Mesodermal cell (in vitro differentiated cells): ENCODE results near the gene SYT2.
"Not testable (repeated sequence)": the region's sequence is repeated elsewhere in the genome, so short reads cannot be mapped to it uniquely, and the experiment has no call there.

Experiments
- H3K27ac ChIP-seq: 2 replicates; pipeline ENCODE4 v1.7.0; 2013; ENCODE audit warnings: mild to moderate bottlenecking, low read depth, low read length, moderate library complexity; ENCODE audit not compliant: severe bottlenecking
- H3K36me3 ChIP-seq: 2 replicates; pipeline ENCODE4 v1.7.1; 2013; ENCODE audit warnings: mild to moderate bottlenecking, low read length, moderate library complexity; ENCODE audit not compliant: control insufficient read depth, insufficient read depth
- H3K4me1 ChIP-seq: one replicate; pipeline ENCODE4 v1.7.1; 2013; ENCODE audit warnings: mild to moderate bottlenecking, low read length; ENCODE audit not compliant: insufficient read depth, control insufficient read depth, poor library complexity, severe bottlenecking
- H3K4me3 ChIP-seq: 2 replicates; pipeline ENCODE4 v1.7.0; 2013; ENCODE audit warnings: low read length, control low read depth, mild to moderate bottlenecking; ENCODE audit not compliant: insufficient read depth, poor library complexity, severe bottlenecking; ENCODE audit errors: extremely low read depth
- H3K9me3 ChIP-seq: 2 replicates; pipeline ENCODE4 v1.7.1; 2013; ENCODE audit warnings: mild to moderate bottlenecking, low read length, moderate library complexity; ENCODE audit not compliant: control insufficient read depth
- WGBS, 2 experiments: methylation state at CpG; one replicate each; pipeline ENCODE4 v1.1.5; 2013; ENCODE audit warnings: missing lambda C conversion rate in 2 of 2; ENCODE audit not compliant: insufficient coverage in 2 of 2; 5-methylcytosine and 5-hydroxymethylcytosine counted together

The SYT2 gene

DNA sequence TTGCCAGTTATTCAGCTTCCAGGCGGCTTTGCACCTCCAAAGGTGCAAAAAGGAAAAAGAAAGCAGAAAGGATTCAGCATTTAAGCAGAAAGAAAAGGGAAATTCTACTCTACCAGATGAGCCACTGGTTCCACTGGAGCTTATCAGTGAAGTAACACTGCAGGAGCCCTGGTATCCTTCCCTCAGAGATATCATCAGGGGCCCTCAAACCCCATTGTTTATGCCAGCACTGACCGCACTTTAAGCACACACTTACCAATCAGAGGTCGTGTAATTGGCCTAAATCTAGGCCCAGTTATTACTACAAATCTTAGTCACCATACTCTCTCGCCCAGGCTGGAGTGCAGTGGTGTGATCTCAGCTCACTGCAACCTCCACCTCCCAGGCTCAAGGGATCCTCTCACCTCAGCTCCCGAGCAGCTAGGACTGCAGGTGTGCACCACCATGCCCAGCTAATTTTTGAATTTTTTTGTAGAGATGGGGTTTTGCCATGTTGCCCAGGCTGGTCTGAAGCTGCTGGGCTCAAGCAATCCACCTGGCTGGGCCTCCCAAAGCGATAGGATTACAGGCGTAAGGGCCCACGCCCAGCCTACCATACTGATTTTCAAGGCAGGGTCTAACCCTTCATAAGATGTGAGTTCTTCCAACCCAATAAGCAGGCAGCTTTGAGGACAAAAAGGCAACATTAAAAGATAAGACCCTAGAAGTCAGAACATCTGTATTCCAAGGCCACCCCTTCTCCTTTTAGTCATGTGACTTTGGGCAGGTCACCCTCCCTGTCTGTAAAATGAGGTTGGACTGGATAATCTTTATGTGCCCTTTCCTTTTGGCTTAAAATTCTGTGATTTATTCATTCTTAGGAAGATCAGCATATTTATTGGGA, 125.3 kb downstream of the SYT2 start:
- H3K9me3 ChIP-seq, result no peaks in the 10 kb centered on the region
- H3K4me1 ChIP-seq, result peaks cover 66% of the 10 kb centered on the region
- H3K4me3 ChIP-seq, result no peak overlapping the region
- H3K27ac ChIP-seq, result peak overlapping the region; percentile 98
- 88 to 92% methylated on average over 5 to 7 of the region's 8 CpGs for WGBS, 2 experiments
- peaks cover 6% of the 10 kb centered on the region for H3K36me3 ChIP-seq

DNA sequence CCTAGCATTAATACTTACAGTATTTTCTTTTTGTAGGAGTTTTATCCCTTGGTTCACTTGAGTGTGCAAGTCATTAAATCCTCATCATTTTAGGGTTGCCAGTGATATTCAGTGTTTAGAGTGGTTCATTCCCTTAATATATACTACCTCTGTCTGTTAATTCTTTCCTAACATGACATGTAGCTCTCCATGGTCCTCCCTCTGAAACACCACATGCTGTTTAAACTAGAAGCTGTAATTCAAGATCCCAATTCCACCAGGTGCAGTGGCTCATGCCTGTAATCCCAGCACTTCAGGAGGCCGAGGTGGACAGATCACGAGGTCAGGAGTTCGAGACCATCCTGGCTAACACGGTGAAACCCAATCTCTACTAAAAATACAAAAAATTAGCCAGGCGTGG, 127.9 kb downstream of the SYT2 start:
- WGBS, 2 experiments, result 91% methylated on average over 3 of the region's 5 CpGs; no CpG with 5 or more reads in 1 of the 2 experiments
- H3K4me3 ChIP-seq, H3K27ac ChIP-seq, H3K36me3 ChIP-seq, H3K9me3 ChIP-seq: not testable (repeated sequence)
- H3K4me1 ChIP-seq, result peaks cover 59% of the 10 kb centered on the region

- H3K4me3 ChIP-seq, result no peak overlapping the region
- peaks cover 7% of the 10 kb centered on the region for H3K36me3 ChIP-seq
- H3K27ac ChIP-seq, result no peak overlapping the region
- peaks cover 59% of the 10 kb centered on the region for H3K4me1 ChIP-seq
- no peaks in the 10 kb centered on the region for H3K9me3 ChIP-seq
- WGBS, 2 experiments, result 100% methylated on average over 1 of the region's 1 CpG; no CpG with 5 or more reads in 1 of the 2 experiments
Observed at GRCh38 chr1:202580619-202581018, 129.6 kb downstream of the SYT2 start.

- H3K27ac ChIP-seq, result no peak overlapping the region
- H3K36me3 ChIP-seq, result peaks cover 10% of the 10 kb centered on the region
- WGBS, 2 experiments, result 100% methylated on average over 1 of the region's 2 CpGs; no CpG with 5 or more reads in 1 of the 2 experiments
- H3K9me3 ChIP-seq, result no peaks in the 10 kb centered on the region
- H3K4me3 ChIP-seq, result no peak overlapping the region
- H3K4me1 ChIP-seq, result peaks cover 56% of the 10 kb centered on the region
Observed at GRCh38 chr1:202579806-202580205, 130.4 kb downstream of the SYT2 start.

DNA sequence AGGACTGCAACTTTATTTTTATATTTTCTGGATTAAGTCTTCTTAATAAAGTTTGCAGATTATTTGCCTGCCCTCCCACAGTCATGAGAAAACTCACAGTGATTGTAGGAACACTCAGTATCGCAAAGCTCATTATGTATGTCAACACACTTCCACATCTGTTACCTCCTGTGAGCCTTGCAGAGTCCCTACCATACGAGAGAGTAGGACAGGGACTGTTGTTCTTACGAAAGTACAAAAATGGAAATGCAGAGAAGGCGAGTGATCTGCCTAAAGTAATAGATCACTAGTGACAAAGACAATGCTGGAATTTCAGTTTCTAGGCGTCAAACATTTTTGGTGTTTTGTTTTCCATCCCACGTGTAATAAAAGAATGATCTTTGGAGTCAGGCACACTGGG, 131.7 kb downstream of the SYT2 start:
- WGBS, 2 experiments, result 71 to 73% methylated on average over 5 to 6 of the region's 6 CpGs
- Histone ChIP-seq H3K9me3 (no peaks in the 10 kb centered on the region), H3K27ac (peak overlapping the region; percentile 32), H3K36me3 (peaks cover 10% of the 10 kb centered on the region), H3K4me1 (peaks cover 50% of the 10 kb centered on the region), H3K4me3 (no peak overlapping the region)

DNA sequence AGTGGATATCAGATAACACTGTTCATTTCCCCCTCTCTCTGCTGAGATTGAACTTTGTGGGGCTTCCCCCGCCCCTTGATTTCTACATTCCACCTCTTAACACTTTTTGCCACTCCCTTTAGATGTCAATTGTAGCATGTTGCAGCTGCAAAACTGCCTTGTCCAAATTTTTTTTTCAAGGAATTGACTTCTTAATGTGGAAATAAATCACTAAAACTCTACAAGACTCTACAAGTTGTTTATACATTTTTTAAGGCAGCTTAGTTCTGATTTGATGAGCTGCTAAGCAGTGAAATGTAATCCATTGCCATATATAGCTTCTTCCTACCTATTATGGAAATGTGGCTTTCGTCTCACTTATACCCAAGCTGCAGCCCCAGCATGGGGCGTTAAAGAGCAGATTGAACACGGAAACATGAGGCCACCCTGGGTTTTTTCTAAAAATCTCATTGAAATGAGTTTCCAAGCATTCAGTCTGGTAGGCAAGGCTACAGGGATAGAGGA, 132.2 kb downstream of the SYT2 start:
- H3K4me3 ChIP-seq, result no peak overlapping the region
- peak overlapping the region; percentile 57 for H3K27ac ChIP-seq
- H3K9me3 ChIP-seq, result no peaks in the 10 kb centered on the region
- peaks cover 10% of the 10 kb centered on the region for H3K36me3 ChIP-seq
- 0 to 24% methylated on average over 2 to 3 of the region's 4 CpGs for WGBS, 2 experiments
- H3K4me1 ChIP-seq, result peaks cover 46% of the 10 kb centered on the region

- H3K36me3 ChIP-seq, result peaks cover 10% of the 10 kb centered on the region
- peaks cover 46% of the 10 kb centered on the region for H3K4me1 ChIP-seq
- peak overlapping the region; percentile 57 for H3K27ac ChIP-seq
- H3K4me3 ChIP-seq, result no peak overlapping the region
- 33 to 80% methylated on average over 1 to 2 of the region's 2 CpGs for WGBS, 2 experiments
- H3K9me3 ChIP-seq, result no peaks in the 10 kb centered on the region
Observed at GRCh38 chr1:202577381-202577780, 132.9 kb downstream of the SYT2 start.

GRCh38 chr1:202576816-202577215, 133.4 kb downstream of the SYT2 start:
- Histone ChIP-seq H3K9me3 (no peaks in the 10 kb centered on the region), H3K36me3 (peaks cover 10% of the 10 kb centered on the region), H3K4me1 (peaks cover 46% of the 10 kb centered on the region), H3K27ac (peak overlapping the region; percentile 8), H3K4me3 (no peak overlapping the region)
- 90 to 100% methylated on average over 1 of the region's 1 CpG for WGBS, 2 experiments

DNA sequence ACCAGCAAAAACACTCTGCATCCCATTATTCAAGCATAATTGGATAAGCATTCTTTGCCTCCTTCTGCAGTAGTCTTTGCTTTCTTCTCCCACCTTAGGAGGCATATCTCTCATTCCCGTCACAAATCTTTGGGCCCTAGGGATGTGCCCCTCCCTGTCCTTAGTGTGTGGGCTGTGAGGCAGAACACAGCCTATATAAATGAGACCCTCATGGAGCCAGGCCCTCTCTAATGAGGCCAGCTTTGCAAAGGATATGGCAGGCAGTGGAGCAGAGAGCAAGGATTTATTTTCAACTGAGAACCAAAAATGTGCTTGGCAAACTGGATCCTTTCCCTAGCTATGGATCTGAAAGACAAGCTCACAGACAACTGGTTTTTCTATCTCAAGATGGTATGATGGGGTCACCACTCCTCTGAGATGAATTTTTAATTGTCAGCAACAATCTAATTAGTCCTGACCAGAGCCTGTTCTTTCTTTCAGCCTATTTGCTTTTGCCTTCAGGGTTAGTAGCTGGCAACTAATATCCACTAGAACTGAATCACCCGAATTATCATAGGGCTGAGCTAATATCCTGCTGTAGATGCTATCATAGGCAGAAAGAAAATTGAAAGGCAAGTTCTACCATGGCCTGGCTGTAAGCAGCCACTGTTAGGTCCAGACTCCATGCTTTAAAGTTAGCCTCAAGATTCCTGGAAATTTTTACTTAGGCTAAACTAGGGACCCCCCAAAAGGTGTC, 134.2 kb downstream of the SYT2 start:
- Histone ChIP-seq H3K4me1 (peaks cover 46% of the 10 kb centered on the region), H3K9me3 (no peaks in the 10 kb centered on the region), H3K36me3 (peaks cover 10% of the 10 kb centered on the region), H3K27ac (peak overlapping the region; percentile 51), H3K4me3 (no peak overlapping the region)
- 40 to 100% methylated on average over 1 of the region's 2 CpGs for WGBS, 2 experiments

GRCh38 chr1:202572867-202573266, 137.4 kb downstream of the SYT2 start:
- WGBS, 2 experiments, result 78 to 90% methylated on average over 1 of the region's 1 CpG
- Histone ChIP-seq H3K36me3 (peaks cover 4% of the 10 kb centered on the region), H3K9me3 (no peaks in the 10 kb centered on the region), H3K4me1 (peaks cover 45% of the 10 kb centered on the region), H3K4me3 (no peak overlapping the region), H3K27ac (no peak overlapping the region)
